PFSK-1 (cell line): ENCODE results near the gene PDF.

Experiments
- FOXP2 ChIP-seq: optimal IDR thresholded peaks from 2 replicates; pipeline ENCODE3; 2011; ENCODE audit warnings: borderline replicate concordance, control low read depth, inconsistent platforms; ENCODE audit not compliant: insufficient read depth; ENCODE audit errors: extremely low read length, extremely low read depth
- POLR2AphosphoS5 ChIP-seq: IDR thresholded peaks from 2 replicates; pipeline ENCODE4 v1.6.1; 2012; ENCODE audit warnings: low read depth, mild to moderate bottlenecking, control low read depth, low read length, moderate library complexity
- REST ChIP-seq, 2 experiments: IDR thresholded peaks; 2 replicates each; pipeline versions ENCODE4 v1.6.1 to v1.8.0; 2011 to 2012; ENCODE audit warnings: low read depth in 2 of 2, low read length in 2 of 2, control low read depth in 1 of 2, inconsistent platforms in 1 of 2, mild to moderate bottlenecking in 1 of 2, moderate library complexity in 1 of 2; ENCODE audit not compliant: insufficient read depth in 1 of 2
- SIN3A ChIP-seq: IDR thresholded peaks from 2 replicates; pipeline ENCODE4 v1.6.1; 2012; ENCODE audit warnings: mild to moderate bottlenecking, low read length, moderate library complexity, borderline replicate concordance; ENCODE audit not compliant: insufficient read depth
- TAF1 ChIP-seq: IDR thresholded peaks from 2 replicates; pipeline ENCODE4 v1.6.1; 2012; ENCODE audit warnings: low read length, control low read depth, borderline replicate concordance; ENCODE audit not compliant: insufficient read depth

Gene PDF

GRCh38 chr16:69350536-69351133 lies 20.2 kb upstream of the PDF start:
- TF ChIP-seq REST (IDR thresholded peaks at IDR 0.05; ENCODE audit: insufficient read depth in 1 of 2, low read depth in 2 of 2, low read length in 2 of 2) (no peak), TAF1 (no peak), POLR2AphosphoS5 (no peak), SIN3A (no peak), FOXP2 (no peak)

GRCh38 chr16:69349536-69349935 lies 19.1 kb upstream of the PDF start:
- TF ChIP-seq POLR2AphosphoS5 (no peak), TAF1 (no peak), SIN3A (no peak), REST (IDR thresholded peaks at IDR 0.05; ENCODE audit: insufficient read depth in 1 of 2, low read depth in 2 of 2, low read length in 2 of 2) (no peak), FOXP2 (no peak)

- no peak for TF ChIP-seq SIN3A
- no peak for TF ChIP-seq REST (IDR thresholded peaks at IDR 0.05; ENCODE audit: insufficient read depth in 1 of 2, low read depth in 2 of 2, low read length in 2 of 2)
- TF ChIP-seq POLR2AphosphoS5: no peak
- TF ChIP-seq FOXP2: no peak
- TF ChIP-seq TAF1: no peak
Observed at GRCh38 chr16:69348222-69348621, 17.8 kb upstream of the PDF start.

GRCh38 chr16:69346683-69347082 lies 16.3 kb upstream of the PDF start:
- TF ChIP-seq POLR2AphosphoS5 (no peak), REST (IDR thresholded peaks at IDR 0.05; ENCODE audit: insufficient read depth in 1 of 2, low read depth in 2 of 2, low read length in 2 of 2) (no peak), SIN3A (no peak), FOXP2 (no peak), TAF1 (no peak)

GRCh38 chr16:69345923-69346322 lies 15.5 kb upstream of the PDF start:
- TF ChIP-seq SIN3A (no peak), REST (IDR thresholded peaks at IDR 0.05; ENCODE audit: insufficient read depth in 1 of 2, low read depth in 2 of 2, low read length in 2 of 2) (no peak), POLR2AphosphoS5 (no peak), TAF1 (no peak), FOXP2 (no peak)
